KOPT-K1 (cell line): Measurements from ENCODE around the gene KIF2A.
A peak's percentile ranks its signal among the peaks of the same experiment; 100 is the strongest.

Experiments
- H3K27ac ChIP-seq: fragments of 200-600 bp; sonication (generic); 2 replicates; pipeline ENCODE4 v1.5.1; 2016; ENCODE audit warnings: antibody characterized with exemption, mild to moderate bottlenecking, low read depth, low read length; ENCODE audit not compliant: poor library complexity, severe bottlenecking
- H3K36me3 ChIP-seq: fragments of 200-600 bp; sonication (generic); 2 replicates; pipeline ENCODE4 v1.5.1; 2017; ENCODE audit warnings: antibody characterized with exemption, mild to moderate bottlenecking, low read length, moderate library complexity; ENCODE audit not compliant: insufficient read depth
- H3K9me3 ChIP-seq: fragments of 200-600 bp; sonication (generic); 2 replicates; pipeline ENCODE4 v1.5.1; 2017; ENCODE audit warnings: antibody characterized with exemption, low read length, mild to moderate bottlenecking; ENCODE audit not compliant: insufficient read depth, poor library complexity, severe bottlenecking

Gene KIF2A

DNA sequence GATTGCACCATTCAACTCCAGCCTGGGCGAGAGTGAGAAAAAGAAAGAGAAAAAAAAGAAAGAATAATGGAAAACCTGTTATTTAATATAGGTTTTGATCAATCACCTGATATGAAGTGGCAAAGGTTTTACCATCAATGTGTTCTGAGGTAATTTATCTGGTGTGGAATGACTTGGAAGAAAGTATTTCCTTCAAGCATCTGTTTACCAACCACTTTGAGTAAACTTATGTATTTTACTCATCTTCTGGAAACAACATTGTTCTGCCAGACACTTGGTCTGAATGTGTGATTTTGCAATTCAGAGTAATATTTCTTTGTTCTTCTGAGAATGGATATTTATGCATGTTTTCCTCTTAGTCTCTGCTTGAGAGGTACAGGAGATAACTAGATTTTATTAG, 24.3 kb downstream of the KIF2A start:
- Histone ChIP-seq H3K36me3 (peaks cover 26% of the 10 kb centered on the region), H3K27ac (no peak overlapping the region), H3K9me3 (no peaks in the 10 kb centered on the region)

DNA sequence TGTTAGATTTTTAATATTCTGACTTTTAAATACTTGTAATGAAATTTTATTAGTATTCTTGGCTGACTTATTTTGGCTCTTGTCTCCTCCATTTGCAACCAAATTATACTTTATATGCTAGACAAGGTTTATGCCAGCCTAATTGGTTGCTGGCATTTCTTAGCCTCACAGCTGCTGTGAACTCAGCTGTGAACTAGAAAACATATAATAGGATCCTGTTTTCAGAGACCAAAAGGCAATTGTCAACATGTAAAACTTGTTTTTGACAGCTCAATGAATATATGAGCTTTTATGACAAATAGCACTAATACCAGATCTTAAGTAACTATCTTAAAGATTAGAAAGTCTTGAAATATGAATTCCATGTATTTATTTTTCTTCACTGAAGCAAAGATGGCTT, 25.9 kb downstream of the KIF2A start:
- Histone ChIP-seq H3K36me3 (peaks cover 24% of the 10 kb centered on the region), H3K9me3 (no peaks in the 10 kb centered on the region), H3K27ac (no peak overlapping the region)

DNA sequence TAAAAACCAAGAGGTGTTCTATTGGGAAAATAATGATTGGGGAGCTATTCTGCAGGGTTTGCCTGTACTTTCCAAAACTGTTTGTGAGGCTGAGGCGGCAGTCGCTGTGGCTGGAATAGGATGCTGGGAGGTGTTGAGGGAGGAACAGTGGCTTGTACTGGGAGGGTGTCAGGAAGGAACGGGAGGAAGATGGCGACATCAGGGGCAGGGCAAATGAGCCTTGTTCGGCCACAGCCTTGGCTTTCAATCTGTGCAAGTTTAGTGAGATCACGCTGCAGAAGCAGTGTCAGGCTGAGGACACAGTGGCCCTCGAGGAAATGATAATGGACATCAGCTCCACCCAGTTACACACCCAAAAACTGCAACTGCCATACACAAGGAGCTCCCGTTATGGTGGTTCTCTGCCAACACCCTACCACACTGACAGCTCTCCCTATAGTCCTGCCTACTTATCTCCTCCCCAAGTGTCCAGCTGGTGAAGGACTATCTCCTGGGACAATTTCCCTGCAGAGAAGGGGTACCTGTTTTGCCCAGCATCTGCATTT, 27.3 kb downstream of the KIF2A start:
- peaks cover 24% of the 10 kb centered on the region for H3K36me3 ChIP-seq
- H3K9me3 ChIP-seq = no peaks in the 10 kb centered on the region
- no peak overlapping the region for H3K27ac ChIP-seq

DNA sequence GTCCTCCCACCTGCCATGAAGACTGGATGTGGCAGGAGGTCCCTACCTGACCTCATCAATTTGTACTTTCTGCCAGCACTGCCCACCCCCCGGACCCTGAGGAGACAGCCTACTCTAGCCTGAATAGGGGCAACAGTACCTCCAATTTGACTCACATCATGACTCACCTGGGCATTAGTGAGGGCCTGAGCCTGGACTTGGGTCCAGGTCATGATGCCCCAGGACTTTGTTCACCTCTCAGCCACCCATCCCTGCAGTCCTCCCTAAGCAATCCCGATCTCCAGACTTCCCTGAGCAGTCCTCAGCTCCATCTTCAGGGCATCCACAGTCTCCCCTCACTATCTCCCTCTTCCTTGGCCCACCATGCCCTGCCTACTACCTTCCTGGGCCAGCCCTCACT, 28.1 kb downstream of the KIF2A start:
- Histone ChIP-seq H3K9me3 (no peaks in the 10 kb centered on the region), H3K36me3 (peaks cover 24% of the 10 kb centered on the region), H3K27ac (no peak overlapping the region)

DNA sequence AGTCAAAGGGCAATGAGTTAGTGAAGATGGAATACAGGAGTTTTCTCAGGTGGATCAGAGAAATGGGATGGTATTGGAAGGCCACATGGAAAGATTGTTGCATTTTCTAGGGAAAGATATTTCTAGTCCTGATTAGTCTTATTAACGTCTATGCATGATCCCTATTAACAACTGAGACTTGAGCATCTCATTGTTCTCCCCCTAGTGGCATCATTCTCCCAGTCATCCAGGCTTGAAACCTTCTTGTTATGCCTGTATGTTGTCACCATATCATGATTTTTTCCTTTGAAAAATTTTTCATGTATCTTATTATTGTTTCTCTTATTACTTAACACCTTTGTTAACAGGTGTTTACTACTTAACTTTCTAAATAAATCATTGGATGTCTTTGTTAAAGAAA, 34.4 kb downstream of the KIF2A start:
- no peak overlapping the region for H3K27ac ChIP-seq
- H3K9me3 ChIP-seq = no peaks in the 10 kb centered on the region
- H3K36me3 ChIP-seq = peaks cover 15% of the 10 kb centered on the region; the same call in 1 of the 2 replicates

DNA sequence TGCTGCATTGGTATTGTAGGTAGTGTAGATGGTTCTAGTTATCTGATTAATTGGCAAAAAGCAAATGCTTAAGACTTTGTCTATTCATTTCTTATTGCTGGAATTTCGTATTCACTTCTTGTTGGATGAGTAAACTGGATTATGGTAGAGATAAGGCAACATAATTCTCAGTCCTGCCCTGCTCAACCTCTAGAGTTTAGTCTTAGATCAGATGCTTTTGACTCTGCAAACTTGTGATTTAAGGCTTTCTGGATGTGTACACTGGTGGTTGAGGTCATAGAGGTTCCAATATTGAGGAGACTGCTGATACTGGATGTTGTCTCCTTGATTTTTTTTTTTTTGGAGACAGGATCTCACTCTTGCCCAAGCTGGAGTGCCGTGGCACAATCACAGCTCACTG, 35.0 kb downstream of the KIF2A start:
- no peaks in the 10 kb centered on the region for H3K9me3 ChIP-seq
- H3K36me3 ChIP-seq = peaks cover 15% of the 10 kb centered on the region; the same call in 1 of the 2 replicates
- no peak overlapping the region for H3K27ac ChIP-seq

DNA sequence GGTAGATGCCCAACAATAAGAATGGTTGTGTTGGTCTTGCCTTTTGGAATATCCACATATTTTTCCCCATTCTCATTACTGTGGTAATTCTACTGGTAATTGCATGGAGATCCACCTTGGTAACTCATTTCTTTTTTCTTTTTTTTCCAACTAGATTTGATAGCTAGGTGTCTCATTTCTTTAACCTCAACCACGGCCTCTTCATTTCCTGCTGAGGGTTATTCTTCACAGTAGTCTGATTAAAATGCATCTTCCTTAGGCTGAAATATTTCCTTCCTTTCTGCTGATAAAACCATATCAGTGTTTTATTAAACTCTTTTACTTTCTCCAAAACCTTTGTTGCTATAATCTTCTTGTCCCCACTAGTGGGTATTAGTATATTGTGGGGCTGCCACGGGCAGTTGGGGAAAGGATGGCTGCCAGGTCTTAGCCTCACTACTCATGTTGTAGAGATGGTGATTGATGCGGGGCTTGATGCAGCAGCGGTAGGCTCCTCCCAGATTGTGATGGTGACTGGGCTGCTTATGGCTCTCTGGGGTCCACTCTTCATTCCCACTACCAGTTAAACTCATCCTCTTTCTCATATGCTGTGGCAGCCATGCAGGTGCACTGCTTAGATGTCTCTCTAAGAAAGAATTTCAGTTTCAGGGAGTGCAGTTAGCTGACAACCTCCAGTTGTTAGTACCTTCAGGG, 35.9 kb downstream of the KIF2A start:
- Histone ChIP-seq H3K9me3 (no peaks in the 10 kb centered on the region), H3K36me3 (peaks cover 15% of the 10 kb centered on the region; the same call in 1 of the 2 replicates), H3K27ac (peak overlapping the region; percentile 2)

DNA sequence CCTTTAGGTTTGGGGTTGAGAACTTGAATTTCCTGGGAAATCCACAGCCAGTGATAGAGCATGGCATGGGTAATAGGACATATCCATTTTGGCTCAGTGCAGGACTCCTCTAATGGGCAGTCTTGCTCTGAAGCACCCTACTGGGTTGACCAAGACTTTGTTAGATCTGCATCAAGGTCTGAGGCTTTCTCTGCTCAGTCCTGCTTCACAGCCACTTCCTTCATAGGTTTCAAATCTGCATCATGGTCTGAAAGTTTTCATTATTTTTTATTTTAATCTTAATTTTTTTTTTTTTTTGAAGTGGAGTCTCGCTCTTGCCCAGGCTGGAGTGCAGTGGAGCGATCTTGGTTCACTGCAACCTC, 36.5 kb downstream of the KIF2A start:
- peak overlapping the region; percentile 2 for H3K27ac ChIP-seq

DNA sequence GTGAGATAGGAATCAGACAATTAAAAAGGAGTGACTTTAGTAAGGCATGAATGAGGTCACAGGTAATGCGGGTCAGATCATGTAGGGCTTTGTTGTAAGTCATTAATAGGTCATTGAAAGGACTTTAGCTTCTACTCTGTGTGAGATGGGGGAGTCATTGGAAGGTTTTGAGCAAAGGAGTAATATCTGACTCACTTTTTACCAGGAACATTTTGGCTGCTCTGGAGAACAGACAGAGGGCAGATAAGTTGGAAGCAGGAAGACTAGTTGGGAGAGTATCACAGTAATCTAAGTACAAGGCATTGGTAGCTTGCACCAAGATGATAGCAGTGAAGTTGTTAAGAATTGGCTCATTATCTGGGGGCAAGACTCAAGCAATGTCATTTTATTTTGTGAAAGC, 37.4 kb downstream of the KIF2A start:
- H3K36me3 ChIP-seq = peaks cover 26% of the 10 kb centered on the region
- H3K9me3 ChIP-seq = no peaks in the 10 kb centered on the region
- no peak overlapping the region for H3K27ac ChIP-seq

More for the DNA sequence above, 36.5 kb downstream of the KIF2A start:
- Histone ChIP-seq H3K9me3 (no peaks in the 10 kb centered on the region), H3K36me3 (peaks cover 16% of the 10 kb centered on the region)

DNA sequence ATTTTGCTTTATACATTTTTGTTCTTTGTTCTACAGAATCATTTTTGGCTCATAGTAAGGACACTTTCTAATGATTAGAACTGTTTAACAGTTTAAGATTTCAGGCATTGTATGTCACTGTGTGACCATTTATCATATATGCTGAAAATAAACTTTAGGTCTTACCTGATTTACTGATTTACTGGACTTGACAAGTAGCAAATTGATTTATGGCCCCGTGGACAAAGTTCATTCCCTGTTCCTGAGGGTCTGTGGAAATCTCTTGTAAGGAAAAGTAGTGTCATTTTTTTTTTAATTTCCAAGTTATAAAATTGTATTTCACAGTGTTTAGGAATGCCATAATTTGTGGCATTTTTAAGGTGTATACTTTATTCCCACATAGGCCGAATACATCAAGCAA, 40.7 kb downstream of the KIF2A start:
- H3K27ac ChIP-seq = no peak overlapping the region
- no peaks in the 10 kb centered on the region for H3K9me3 ChIP-seq
- peaks cover 56% of the 10 kb centered on the region for H3K36me3 ChIP-seq

DNA sequence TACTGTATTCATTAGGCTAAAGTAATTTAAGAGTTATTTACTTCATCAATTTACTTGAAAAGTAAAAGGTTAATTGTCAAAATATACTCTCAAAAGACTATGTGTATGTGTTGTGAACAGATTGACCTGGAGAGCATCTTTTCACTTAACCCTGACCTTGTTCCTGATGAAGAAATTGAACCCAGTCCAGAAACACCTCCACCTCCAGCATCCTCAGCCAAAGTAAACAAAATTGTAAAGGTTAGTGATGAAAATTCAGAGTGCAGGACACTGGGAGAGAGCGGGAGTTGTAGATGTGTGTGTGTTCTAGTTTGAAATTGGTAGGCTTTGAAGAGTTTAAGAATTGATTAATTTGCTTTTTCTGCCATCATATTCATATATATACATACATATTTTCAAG, 41.9 kb downstream of the KIF2A start:
- no peaks in the 10 kb centered on the region for H3K9me3 ChIP-seq
- H3K36me3 ChIP-seq = peaks cover 66% of the 10 kb centered on the region
- no peak overlapping the region for H3K27ac ChIP-seq

DNA sequence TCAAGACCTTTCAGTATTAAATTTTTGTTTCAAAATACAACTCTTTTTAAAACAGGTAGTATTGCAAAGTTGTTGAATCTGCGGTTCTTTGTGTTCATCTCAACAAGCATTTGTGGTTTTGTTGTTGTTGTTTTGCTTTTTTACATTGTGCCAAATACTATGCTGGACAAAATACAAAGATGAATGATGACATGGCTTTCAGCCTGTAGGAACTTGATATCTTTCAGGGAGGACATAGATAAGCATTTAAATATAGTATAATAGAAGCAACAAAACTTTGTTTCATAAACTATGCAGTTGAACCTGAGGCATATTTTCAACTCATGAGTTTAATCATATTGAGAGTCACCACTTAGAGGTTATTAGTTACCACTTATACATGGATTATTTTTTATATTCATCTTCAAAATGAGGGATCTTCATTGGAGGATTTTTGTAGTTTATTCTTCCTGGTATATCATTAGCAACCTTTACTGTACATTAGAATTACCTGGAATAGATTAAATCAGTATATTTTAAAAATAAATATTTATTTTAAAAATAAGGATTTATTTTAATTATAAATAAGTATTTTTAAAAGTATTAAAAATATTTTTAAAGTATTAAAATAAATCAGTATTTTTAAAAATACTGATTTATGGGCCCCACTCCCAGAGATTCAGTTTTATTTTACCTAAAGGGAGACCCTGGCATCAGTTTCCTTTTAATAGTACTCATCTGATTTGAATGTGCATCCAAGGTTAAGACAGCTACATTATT, 42.9 kb downstream of the KIF2A start:
- Histone ChIP-seq H3K9me3 (no peaks in the 10 kb centered on the region), H3K27ac (no peak overlapping the region), H3K36me3 (peaks cover 67% of the 10 kb centered on the region)

DNA sequence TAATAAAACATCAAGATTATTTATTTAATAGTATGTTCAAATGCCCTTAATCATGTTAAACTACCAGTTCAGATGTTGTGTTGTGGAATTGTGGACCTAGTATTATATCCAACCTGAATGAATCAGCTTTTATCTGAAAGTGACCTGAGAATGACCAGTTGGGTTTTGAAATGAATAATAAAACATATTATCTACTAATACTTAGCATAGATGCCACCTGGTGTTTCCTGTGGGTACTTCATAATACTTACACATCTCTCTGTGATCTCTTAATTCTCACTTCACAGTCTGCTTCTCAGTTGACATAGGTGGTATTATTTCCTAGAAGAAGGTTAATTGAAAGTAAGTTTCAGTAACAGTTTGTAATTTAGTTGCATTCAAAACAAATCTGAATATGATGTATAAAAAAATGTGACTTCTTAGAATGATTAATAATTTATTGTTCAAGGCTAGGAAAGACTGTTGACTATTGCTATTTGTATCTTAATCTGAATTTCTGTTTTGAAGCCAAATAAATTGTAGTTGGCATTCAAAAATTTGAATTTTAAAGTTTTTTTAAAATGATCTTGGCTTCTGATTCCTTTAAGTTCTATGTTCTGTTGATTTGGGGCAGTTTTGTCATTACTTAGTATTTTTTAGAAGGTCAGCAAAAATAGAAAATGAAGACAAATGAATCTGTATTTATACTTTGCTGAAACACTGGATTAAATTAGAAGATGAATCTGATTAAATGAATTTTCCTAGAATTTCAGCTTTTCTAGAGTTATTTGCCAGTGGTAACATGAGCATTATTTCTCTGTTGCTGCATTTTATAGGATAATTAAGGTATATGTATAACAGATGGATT, 48.2 kb downstream of the KIF2A start:
- H3K9me3 ChIP-seq = no peaks in the 10 kb centered on the region
- H3K36me3 ChIP-seq = peaks cover 96% of the 10 kb centered on the region
- H3K27ac ChIP-seq = no peak overlapping the region

DNA sequence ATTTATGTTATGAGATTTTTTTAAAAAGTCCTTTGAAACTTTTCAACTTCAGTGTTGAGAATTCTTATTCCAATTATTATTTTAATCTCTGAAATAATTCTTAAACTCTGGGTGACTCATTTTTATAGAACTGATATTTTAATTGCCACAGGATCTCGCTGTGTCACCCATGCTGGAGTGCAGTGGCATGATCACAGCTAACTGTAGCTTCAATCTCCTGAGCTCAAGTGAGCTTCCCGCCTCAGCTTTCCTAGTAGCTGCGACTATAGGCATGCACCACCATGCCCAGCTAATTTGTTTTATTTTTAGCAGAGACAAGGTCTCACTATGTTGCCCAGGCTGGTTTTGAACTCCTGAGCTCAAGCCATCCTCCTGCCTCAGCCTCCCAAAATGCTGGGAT, 56.7 kb downstream of the KIF2A start:
- no peak overlapping the region for H3K27ac ChIP-seq
- H3K9me3 ChIP-seq = no peaks in the 10 kb centered on the region
- peaks cover 97% of the 10 kb centered on the region for H3K36me3 ChIP-seq

DNA sequence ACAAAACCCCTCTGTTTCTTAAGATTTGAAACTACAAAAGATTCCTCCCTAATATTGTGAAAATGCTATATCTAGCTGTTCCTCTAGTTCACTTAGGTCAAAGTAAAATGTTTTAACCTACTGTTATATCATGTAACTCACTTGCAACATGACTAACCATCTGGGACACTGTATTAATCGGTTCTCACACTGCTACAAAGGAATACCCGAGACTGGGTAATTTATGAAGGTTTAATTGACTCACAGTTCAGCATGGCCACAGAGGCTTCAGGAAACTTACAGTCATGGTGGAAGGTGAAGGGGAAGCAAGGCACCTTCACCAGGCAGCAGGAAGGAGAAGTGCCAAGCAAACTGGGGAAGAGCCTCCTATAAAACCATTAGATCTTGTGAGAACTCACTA, 63.0 kb downstream of the KIF2A start:
- H3K27ac ChIP-seq = no peak overlapping the region
- H3K9me3 ChIP-seq = no peaks in the 10 kb centered on the region
- peaks cover 92% of the 10 kb centered on the region for H3K36me3 ChIP-seq
